ENCODE results near the gene DEFB114. TPM values are rescaled to one million over a fixed set of nuclear protein-coding genes. Genes with fewer than 3 reads are reported as not detected.
"Not testable (repeated sequence)": the region's sequence is repeated elsewhere in the genome, so short reads cannot be mapped to it uniquely, and the experiment has no call there.

Gene DEFB114
- total RNA-seq, 4 donors from 2014 or later, result not detected

DNA sequence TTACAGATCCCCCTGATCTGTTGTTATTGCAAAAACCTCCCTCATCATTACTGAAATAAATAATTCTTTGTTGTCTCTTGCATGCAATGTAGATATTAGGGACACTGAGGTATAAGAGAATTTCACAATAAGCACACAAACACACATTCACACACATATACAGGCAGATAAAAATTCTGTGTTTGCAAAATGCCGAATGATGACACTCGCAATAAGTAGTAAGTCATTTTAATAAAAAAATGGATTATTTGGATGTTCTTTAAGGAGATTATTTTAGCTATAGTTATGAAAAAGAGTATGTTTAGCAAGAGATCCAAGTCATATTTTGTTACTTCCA is 13.6 kb downstream of the DEFB114 start:
- WGBS, 2 donors, result 92 to 95% methylated on average over 2 of the region's 2 CpGs
- no peak overlapping the region for H3K4me3 ChIP-seq (ENCODE audit: low read depth, poor library complexity, severe bottlenecking)
- intact Hi-C loops (cut with DNase I; ENCODE audit: low total_unique reads), result no loop called here
- no peak for DNase-seq (ENCODE audit: low spot score in 2 of 2)
- TF ChIP-seq POLR2A (IDR thresholded peaks at IDR 0.05) (no peak), CTCF (IDR thresholded peaks at IDR 0.05) (no peak)

DNA sequence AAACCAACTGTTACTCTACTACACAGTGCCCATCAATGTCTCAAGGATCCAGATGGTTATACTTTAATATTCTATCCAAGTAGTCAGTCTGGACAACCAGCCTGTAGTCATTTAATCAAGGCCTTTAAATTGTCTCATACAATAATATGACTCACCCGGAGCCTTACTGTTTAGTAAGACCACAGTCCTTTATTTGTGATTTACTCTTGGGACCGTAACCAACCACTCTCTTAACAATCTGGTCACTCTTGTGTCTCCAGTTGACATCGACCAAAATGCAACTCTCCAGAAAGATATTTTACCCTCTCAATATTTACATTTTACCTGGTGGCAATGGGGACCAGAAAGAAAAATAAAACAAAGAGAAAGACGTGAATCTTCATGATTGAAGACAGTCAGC is 14.9 kb downstream of the DEFB114 start:
- TF ChIP-seq POLR2A (IDR thresholded peaks at IDR 0.05) (no peak), CTCF (IDR thresholded peaks at IDR 0.05) (no peak)
- 82 to 88% methylated on average over 4 of the region's 4 CpGs for WGBS, 2 donors
- intact Hi-C loops (cut with DNase I; ENCODE audit: low total_unique reads), result no loop called here

DNA sequence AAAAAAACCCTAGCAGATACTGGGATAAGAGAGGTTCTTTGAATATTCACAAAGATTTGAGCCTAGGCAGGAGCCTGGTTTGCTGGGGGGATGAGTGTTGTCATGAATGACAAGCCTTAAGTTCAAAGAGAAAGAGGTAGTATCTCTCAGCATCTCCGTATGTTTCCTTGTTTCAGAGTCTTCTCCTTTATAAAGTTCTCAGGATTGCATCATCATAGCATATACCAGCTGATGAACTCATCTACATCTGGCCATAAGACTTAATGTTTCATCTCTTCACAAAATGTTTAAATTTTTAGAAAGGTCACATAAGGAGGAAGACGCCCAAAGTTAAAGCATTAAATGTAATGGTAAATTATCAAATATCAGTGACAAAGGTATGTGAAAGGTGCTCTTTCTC is 17.1 kb downstream of the DEFB114 start:
- 49 to 69% methylated on average over 2 of the region's 2 CpGs for WGBS, 2 donors
- H3K4me3 ChIP-seq (ENCODE audit: low read depth, poor library complexity, severe bottlenecking), result no peak overlapping the region
- no peak for DNase-seq (ENCODE audit: low spot score in 2 of 2)
- TF ChIP-seq CTCF (IDR thresholded peaks at IDR 0.05) (no peak), POLR2A (IDR thresholded peaks at IDR 0.05) (no peak)
- intact Hi-C loops (cut with DNase I; ENCODE audit: low total_unique reads), result no loop called here

More for the DNA sequence above, 14.9 kb downstream of the DEFB114 start:
- H3K4me3 ChIP-seq (ENCODE audit: low read depth, poor library complexity, severe bottlenecking), result no peak overlapping the region
- no peak for DNase-seq (ENCODE audit: low spot score in 2 of 2)

- H3K4me3 ChIP-seq (ENCODE audit: low read depth, poor library complexity, severe bottlenecking); intact Hi-C loops (cut with DNase I; ENCODE audit: low total_unique reads); DNase-seq (ENCODE audit: low spot score in 2 of 2): not testable (repeated sequence)
- WGBS, 2 donors, result 94% methylated on average over 3 of the region's 3 CpGs
Observed at GRCh38 chr6:49944068-49944467, 19.9 kb downstream of the DEFB114 start.

DNA sequence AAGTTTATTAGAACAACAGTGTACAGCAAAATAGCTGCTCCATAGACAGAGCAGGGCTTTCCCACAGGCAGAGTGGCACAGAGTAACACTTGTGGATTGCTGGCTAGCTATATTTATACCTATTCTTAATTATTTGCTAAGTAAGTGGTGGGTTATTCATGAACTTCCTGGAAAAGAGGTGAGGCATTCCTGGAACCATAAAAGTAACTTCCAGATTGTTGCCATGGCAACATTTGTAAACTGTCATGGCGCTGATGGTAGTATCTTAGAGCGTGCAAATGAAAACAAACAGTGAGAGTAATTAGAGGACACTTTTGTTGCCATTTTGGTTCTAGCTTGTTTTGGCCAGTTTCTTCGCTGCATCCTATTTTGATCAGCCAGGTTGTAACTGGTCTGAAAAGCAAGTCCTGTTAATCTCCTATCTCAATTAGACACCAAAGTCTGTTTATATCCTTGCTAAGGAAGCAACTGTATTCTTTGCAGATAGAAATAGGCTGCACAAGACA is 23.9 kb downstream of the DEFB114 start:
- no peak for DNase-seq (ENCODE audit: low spot score in 2 of 2)
- 43 to 61% methylated on average over 3 of the region's 3 CpGs for WGBS, 2 donors
- intact Hi-C loops (cut with DNase I; ENCODE audit: low total_unique reads), result no loop called here
- H3K4me3 ChIP-seq (ENCODE audit: low read depth, poor library complexity, severe bottlenecking), result no peak overlapping the region
- TF ChIP-seq POLR2A (IDR thresholded peaks at IDR 0.05), result no peak
- no peak for TF ChIP-seq CTCF (IDR thresholded peaks at IDR 0.05)

DNA sequence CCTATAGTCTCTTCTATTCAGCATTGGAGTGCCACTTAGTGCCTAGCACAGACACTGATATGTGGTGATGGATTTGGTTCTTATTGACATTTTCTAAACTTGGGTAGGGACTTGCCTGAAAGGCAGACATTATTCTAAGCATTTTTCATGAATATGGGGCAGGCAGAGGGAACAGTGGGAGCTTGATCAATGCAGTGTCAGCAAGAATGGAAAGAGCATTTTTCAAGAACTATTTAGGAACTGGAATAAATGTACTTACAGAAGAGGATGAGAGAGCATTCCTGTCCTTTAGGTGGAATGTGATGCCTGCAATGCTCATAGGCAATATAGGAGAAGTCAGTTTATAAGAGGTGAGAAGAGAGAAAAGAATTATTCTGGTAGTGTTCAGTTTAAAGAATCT is 26.2 kb downstream of the DEFB114 start:
- intact Hi-C loops (cut with DNase I; ENCODE audit: low total_unique reads), result no loop called here
- no peak overlapping the region for H3K4me3 ChIP-seq (ENCODE audit: low read depth, poor library complexity, severe bottlenecking)
- TF ChIP-seq POLR2A (IDR thresholded peaks at IDR 0.05), result no peak
- DNase-seq (ENCODE audit: low spot score in 2 of 2), result no peak

- DNase-seq (ENCODE audit: low spot score in 2 of 2), result no peak
- intact Hi-C loops (cut with DNase I; ENCODE audit: low total_unique reads), result no loop called here
- 71 to 72% methylated on average over 2 of the region's 2 CpGs for WGBS, 2 donors
- no peak overlapping the region for H3K4me3 ChIP-seq (ENCODE audit: low read depth, poor library complexity, severe bottlenecking)
- TF ChIP-seq POLR2A (IDR thresholded peaks at IDR 0.05) (no peak), CTCF (IDR thresholded peaks at IDR 0.05) (no peak)
Observed at GRCh38 chr6:49937017-49937416, 26.9 kb downstream of the DEFB114 start.

All from lower leg skin (tissue), 4 donors.